ENCODE data around the gene SMIM30. TPM values are rescaled to one million over a fixed set of nuclear protein-coding genes. Genes with fewer than 3 reads are reported as not detected.
"Not testable (repeated sequence)": the region's sequence is repeated elsewhere in the genome, so short reads cannot be mapped to it uniquely, and the experiment has no call there.

SMIM30 gene
- 17.8 and 25.8 TPM in 2 replicates for total RNA-seq (2014; rRNA removed; shearing (Covaris generic))

DNA sequence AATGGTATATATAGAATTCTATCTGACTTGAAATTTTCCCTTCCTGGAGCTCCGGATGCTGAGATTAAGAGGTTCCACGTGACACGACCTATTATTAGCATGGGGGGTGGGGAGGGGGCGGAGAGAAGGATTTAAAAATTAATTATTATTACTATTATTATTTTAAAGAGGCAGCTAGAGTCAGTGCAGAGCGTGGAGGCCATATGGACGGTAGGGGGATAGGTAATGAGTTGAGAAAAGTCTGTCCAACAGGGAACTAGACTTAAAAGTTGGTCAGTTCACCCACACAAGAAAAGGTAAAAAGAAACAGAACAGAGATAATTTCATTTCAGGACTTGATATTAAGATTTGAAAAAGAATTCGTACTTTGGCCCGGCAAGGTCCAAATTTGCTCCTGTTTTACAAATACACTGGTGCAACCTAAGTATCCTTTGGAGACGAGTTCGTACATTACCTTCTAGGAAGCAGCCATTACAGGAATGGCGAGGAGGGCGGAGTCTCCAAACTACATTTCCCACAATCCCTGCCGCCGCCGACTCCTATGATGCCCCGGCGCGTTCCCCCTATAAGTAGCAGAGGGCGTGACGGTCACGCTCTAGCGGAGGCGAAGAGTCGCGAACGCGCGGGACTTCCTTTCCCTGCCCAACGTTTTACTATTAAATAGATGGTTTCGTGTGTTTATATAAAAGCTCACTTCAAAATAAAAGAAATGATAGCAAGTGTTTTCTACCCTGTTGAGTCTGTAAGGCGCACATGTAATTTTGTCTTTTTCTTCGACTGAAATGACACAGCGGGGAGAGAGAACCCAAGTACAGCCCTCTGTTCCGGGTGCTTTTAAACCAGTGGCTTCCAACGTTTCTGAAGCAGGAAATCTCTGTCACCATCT is at the start of gene SMIM30:
SMIM30 (minus strand) TSS at position 481 of the 886 bp plus-strand sequence. CDS start 976 bp downstream, outside the sequence.
- peak; percentile 96 for DNase-seq (ENCODE audit: low spot score)

DNA sequence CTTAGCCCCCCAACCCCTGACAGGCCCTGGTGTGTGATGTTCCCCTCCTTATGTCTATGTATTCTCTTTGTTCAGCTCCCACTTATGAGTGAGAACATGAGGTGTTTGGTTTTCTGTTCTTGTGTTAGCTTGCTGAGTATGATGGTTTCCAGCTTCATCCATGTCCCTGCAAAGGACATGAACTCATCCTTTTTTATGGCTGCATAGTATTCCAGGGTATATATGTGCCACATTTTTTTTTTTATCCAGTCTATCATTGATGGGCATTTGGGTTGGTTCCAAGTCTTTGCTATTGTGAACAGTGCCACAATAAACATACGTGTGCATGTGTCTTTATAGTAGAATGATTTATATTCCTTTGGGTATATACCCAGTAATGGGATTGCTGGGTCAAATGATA is 47.8 kb upstream of the SMIM30 start:
- not testable (repeated sequence) for DNase-seq (ENCODE audit: low spot score)

GRCh38 chr7:113161050-113161449 is 42.7 kb upstream of the SMIM30 start:
- no peak for DNase-seq (ENCODE audit: low spot score)

DNA sequence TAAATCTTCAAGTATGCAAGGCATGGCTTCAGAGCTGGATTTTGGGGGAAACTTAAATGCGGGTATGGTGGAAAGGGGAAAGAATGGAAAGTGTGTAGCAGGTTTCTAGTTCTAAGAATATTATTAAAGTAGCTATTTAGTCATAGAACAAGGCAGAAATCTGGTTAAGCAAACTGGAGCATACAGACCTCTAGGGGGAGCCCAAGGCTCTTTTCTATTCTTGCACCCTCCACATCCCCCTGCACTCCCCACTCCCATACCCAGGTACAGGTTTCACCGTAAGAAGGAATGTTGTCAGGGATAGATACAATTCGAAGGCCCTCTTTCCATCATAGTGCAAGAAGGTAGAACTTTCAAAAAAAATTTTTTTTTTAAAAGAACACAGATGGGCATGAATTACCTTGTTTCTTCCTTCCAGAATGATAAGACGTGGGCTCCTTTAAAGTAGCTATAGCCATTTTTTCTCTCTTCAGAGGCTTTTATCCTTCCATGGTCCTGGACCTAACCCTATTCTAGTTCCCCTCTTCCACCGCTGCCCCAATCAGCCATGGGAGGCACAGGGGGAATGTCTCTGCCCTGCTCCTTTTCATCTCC is 41.5 kb upstream of the SMIM30 start:
- DNase-seq (ENCODE audit: low spot score), result peak; percentile 66

DNA sequence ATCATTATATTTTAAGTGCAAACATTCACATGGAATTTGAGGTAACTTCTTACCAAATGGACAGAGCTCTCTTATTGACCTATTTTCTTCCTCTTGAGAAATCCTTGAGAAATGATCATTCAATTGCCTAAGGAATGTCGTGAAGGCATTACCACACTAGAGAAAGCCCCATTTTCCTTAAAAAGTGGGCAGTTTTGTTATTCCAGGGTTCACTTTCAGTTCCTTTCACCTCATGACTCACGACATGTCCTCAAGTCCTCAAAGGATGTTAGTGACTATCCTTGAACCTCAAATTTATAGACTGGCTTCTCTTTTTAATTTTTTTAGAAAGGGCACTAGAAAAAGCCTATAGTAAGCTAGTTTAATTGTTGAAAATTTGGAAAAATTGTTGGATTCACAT is 40.4 kb upstream of the SMIM30 start:
- no peak for DNase-seq (ENCODE audit: low spot score)

- no peak for DNase-seq (ENCODE audit: low spot score)
These were observed 35.8 kb upstream of the SMIM30 start for GRCh38 chr7:113154117-113154516.

DNA sequence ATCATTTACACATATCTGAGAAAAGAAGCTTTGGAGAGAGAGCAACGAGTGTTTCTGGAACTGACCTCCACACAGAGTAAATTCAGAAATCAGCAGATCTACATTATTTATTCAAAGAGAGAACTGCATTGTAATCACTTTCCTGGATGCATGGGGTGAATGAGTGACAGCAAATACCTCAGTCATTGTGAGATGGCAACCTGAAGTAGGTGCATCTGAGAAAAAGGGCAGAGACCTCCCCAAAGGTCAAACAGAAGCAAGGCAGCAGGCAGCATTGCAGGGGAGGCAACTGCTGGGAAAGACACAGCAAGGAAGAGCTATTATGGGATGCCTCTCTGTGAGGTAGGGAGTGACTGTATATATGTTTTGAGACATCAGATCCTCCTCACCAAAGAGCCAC is 26.5 kb upstream of the SMIM30 start:
- no peak for DNase-seq (ENCODE audit: low spot score)

- DNase-seq (ENCODE audit: low spot score), result no peak
These were observed 25.3 kb upstream of the SMIM30 start for GRCh38 chr7:113143486-113144257.

DNA sequence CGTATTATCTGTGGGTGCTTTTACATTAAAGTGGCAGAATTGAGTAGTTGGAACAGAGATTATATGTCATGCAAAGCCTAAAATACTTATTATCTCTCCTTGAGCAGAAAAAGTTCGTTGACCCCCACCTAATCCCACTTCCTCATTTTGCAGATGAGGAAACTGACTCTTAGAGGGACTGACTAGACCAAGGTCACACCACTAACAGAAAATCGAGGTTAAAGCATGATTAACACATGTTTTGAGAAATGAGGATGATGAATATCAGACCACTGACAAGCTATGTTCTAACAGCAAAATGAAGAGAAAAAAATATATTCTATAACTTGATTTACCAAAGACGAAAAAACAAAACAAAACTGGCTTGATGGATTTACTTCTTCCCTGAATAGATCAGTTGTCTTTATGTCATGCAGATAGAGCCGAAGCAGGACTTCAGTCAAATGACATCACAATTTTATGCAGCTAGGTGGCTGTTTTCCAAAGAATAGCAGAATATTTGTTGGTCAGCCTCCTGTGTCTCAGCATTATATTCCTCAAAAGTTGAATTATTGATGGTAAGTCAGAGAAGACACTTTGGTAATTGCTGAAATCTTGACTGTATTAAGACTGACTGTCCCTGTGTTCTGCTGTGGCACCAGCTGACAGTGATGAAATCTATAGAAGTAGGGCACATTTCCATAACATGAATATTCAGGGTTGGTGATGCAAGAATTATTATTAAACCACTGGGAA is 24.2 kb upstream of the SMIM30 start:
- DNase-seq (ENCODE audit: low spot score), result no peak

GRCh38 chr7:113141803-113142202 is 23.4 kb upstream of the SMIM30 start:
- no peak for DNase-seq (ENCODE audit: low spot score)

DNA sequence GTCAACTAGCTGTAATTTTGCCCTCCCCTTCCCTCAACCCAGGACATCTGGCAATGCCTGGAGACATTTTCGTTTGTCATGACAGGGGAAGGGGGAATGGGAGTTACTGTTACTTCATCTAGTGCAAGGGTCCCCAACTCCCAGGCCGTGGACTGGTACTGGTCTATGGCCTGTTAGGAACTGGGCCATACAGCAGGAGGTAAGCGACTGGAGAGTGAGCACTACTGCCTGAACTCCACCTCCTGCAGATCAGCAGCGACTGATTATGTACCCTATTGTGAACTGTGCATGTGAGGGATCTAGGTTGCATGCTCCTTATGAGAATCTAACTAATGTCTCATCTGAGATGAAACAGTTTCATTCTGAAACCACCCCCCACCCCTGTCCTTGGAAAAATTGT is 22.6 kb upstream of the SMIM30 start:
- no peak for DNase-seq (ENCODE audit: low spot score)

DNA sequence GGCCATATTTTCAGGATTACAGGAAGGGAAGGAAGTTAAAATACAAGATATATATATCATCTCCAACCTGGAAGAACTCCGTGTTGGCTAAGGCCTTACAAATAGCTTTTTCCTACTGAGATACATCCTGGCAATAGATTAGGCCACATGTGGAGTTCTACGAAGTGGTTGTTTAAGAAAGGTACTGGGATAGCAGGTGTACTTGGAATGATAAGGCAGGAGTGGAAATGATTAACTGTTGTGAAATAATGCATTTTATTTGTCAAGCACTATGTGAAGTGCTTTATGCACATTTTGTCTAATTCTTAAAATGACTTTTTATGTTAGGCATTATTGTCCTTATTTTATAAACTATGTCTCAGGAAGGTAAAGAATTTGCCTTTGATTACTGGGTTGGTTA is 18.9 kb upstream of the SMIM30 start:
- no peak for DNase-seq (ENCODE audit: low spot score)

DNA sequence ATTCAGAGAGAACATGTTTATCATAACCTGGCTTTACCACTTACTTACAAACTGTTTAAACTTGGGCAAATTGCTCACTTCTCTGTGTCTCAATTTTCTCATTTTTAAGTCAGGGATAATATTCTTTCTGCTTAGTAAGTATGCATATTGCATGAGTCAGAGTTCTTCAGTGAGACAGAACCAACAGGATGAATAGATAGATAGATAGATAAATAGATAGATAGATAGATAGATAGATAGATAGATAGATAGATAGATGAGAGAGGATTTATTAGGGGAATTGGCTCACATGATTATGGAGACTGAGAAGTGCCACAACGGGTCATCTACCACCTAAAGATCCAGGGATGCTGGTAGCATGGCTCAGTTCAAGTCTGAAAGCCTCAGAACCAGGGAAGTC is 15.7 kb upstream of the SMIM30 start:
- no peak for DNase-seq (ENCODE audit: low spot score)

DNA sequence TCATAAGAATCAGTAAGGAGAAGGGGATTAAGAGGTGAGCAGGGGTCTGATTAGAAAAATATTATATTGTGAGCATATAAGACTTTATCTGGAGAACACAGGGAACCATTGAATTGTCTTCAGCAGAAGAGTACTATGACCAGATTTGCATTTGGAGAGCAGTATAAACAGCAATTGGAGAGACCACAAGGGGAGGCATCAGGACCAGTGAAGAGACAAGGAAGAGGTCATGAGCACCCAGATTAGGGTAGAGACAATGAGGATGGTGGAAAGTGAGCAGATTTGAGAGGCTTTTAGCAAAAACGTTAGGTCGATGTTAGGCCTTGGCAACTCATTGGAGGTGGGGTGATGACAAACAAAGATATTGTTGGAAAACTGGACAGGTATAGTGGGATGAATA is 13.0 kb upstream of the SMIM30 start:
- DNase-seq (ENCODE audit: low spot score), result no peak

- no peak for DNase-seq (ENCODE audit: low spot score)
These were observed 9.7 kb upstream of the SMIM30 start for GRCh38 chr7:113128031-113128430.

- DNase-seq (ENCODE audit: low spot score), result no peak
These were observed 7.4 kb upstream of the SMIM30 start for GRCh38 chr7:113125728-113126127.

GRCh38 chr7:113122744-113123143 is 4.4 kb upstream of the SMIM30 start:
- no peak for DNase-seq (ENCODE audit: low spot score)

DNA sequence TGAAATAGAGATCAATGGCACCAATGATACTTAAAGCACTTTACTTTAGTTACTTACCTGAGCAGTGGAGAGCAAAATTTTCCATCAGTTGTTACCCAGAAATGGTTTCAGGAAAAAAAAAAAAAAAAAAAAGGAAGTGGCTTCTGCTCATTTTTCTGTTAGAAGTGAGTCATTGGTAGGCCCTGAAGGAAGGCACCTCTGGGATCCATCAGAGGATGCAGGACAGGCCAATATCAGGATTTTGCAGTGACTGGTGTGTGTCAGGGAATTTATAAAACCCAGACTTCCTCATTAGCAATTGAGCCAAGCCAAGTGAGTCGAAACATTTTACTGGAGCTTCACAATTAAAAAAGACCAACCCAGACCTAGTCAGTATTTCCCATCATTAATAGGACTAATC is 2.3 kb upstream of the SMIM30 start:
- no peak for DNase-seq (ENCODE audit: low spot score)

DNA sequence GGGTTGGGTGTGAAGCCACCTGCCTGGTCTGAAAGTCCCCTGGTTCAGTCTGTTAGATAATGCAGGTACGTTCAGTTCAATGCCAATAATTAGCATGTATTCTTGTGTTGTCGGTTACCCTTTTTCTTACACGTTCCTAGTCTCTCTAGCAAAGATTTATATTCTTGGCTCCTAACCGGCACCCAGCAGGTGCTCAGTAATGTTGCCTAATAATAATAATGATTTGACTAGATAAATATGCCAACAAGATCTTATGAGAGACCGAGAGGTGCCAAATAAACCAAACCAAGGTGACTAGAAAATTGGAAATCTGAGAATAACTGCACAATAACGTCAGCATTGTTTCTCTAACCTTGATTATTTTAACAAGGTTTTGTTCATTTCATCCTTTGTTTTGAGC is 1.1 kb upstream of the SMIM30 start:
- DNase-seq (ENCODE audit: low spot score), result no peak

GRCh38 chr7:113117374-113117774 is 980 bp downstream of the SMIM30 start:
- DNase-seq (ENCODE audit: low spot score), result not testable (repeated sequence)

- DNase-seq (ENCODE audit: low spot score), result peak; percentile 13
These were observed 4.4 kb downstream of the SMIM30 start for GRCh38 chr7:113113912-113114311.

DNA sequence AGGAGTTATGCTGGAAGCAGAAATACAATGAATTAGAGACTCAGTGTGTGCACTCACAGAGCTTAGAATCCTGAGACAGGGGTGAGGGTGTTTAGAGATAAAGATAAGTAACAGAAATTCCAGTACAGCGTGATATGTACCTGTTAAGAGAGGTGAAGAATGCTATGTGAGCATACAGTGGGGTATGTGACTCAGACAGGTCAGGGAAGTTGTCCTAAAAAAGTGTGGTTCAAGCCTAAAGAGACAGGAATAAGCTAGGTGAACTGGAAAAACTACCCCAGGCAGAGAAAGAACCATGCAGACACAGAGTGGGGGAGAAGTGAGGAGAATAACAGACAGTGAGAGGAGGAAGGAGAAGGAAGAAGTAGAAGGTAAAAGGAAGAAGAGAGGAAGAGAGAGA is 8.6 kb downstream of the SMIM30 start:
- DNase-seq (ENCODE audit: low spot score), result no peak

Measured in HT-29 (cell line).